Measurements from ENCODE around the gene GRXCR1.

GRCh38 chr4:42995343-42995944 is 102.9 kb downstream of the GRXCR1 start:
- no peak for TF ChIP-seq JUND (IDR thresholded peaks at IDR 0.05)
- TF ChIP-seq, protein P1, sequence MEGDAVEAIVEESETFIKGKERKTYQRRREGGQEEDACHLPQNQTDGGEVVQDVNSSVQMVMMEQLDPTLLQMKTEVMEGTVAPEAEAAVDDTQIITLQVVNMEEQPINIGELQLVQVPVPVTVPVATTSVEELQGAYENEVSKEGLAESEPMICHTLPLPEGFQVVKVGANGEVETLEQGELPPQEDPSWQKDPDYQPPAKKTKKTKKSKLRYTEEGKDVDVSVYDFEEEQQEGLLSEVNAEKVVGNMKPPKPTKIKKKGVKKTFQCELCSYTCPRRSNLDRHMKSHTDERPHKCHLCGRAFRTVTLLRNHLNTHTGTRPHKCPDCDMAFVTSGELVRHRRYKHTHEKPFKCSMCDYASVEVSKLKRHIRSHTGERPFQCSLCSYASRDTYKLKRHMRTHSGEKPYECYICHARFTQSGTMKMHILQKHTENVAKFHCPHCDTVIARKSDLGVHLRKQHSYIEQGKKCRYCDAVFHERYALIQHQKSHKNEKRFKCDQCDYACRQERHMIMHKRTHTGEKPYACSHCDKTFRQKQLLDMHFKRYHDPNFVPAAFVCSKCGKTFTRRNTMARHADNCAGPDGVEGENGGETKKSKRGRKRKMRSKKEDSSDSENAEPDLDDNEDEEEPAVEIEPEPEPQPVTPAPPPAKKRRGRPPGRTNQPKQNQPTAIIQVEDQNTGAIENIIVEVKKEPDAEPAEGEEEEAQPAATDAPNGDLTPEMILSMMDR (IDR thresholded peaks at IDR 0.05), result peak; percentile 80
- TF ChIP-seq POLR2AphosphoS5 (IDR thresholded peaks at IDR 0.05; ENCODE audit: low read depth, low read length), result no peak
- no peak for TF ChIP-seq MXI1 (IDR thresholded peaks at IDR 0.05; ENCODE audit: low read depth, low read length)
- TF ChIP-seq RAD21 (IDR thresholded peaks at IDR 0.05; ENCODE audit: low read length), result peak; percentile 78
- no peak for TF ChIP-seq TAF1 (IDR thresholded peaks at IDR 0.05; ENCODE audit: borderline replicate concordance, low read depth, low read length)
- TF ChIP-seq SIN3A (IDR thresholded peaks at IDR 0.05; ENCODE audit: borderline replicate concordance, low read depth, low read length), result no peak
- TF ChIP-seq, protein P2, sequence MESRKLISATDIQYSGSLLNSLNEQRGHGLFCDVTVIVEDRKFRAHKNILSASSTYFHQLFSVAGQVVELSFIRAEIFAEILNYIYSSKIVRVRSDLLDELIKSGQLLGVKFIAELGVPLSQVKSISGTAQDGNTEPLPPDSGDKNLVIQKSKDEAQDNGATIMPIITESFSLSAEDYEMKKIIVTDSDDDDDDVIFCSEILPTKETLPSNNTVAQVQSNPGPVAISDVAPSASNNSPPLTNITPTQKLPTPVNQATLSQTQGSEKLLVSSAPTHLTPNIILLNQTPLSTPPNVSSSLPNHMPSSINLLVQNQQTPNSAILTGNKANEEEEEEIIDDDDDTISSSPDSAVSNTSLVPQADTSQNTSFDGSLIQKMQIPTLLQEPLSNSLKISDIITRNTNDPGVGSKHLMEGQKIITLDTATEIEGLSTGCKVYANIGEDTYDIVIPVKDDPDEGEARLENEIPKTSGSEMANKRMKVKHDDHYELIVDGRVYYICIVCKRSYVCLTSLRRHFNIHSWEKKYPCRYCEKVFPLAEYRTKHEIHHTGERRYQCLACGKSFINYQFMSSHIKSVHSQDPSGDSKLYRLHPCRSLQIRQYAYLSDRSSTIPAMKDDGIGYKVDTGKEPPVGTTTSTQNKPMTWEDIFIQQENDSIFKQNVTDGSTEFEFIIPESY (IDR thresholded peaks at IDR 0.05; ENCODE audit: borderline replicate concordance, low read depth), result no peak
- no peak for TF ChIP-seq EP300 (IDR thresholded peaks at IDR 0.05; ENCODE audit: borderline replicate concordance in 1 of 2, low read depth in 1 of 2, low read length in 1 of 2)
- no peak for TF ChIP-seq USF1 (IDR thresholded peaks at IDR 0.05; ENCODE audit: borderline replicate concordance, low read depth)
- TF ChIP-seq EZH2phosphoT487 (IDR thresholded peaks at IDR 0.05; ENCODE audit: borderline replicate concordance, low read depth), result no peak

Data from SK-N-SH (cell line).